HG02943 (cell line): Measurements from ENCODE around the gene REC8.

ENCODE experiments used
- ATAC-seq: cut with Tn5 transposase; IDR thresholded peaks from one replicate; pipeline ENCODE4 v1.9.1; 2021; ENCODE audit warnings: mild to moderate bottlenecking, low read depth, moderate library complexity; ENCODE audit not compliant: unreplicated experiment

The REC8 gene

GRCh38 chr14:24138396-24139271, 33.2 kb upstream of the REC8 start:
- ATAC-seq, result no peak

- no peak for ATAC-seq
Observed at GRCh38 chr14:24139272-24139934, 32.5 kb upstream of the REC8 start.

- ATAC-seq, result peak; percentile 83
Observed at GRCh38 chr14:24141097-24141880, 30.6 kb upstream of the REC8 start, which contains the start of gene EMC9. Gene EMC9 (minus strand): TSS chr14:24141591. CDS start chr14:24141304, 287 bp downstream.

- ATAC-seq, result no peak
Observed at GRCh38 chr14:24143511-24143910, 28.4 kb upstream of the REC8 start.

GRCh38 chr14:24144451-24144850, 27.4 kb upstream of the REC8 start:
- ATAC-seq, result no peak

GRCh38 chr14:24145219-24145618, 26.7 kb upstream of the REC8 start:
- no peak for ATAC-seq

GRCh38 chr14:24145690-24146452, 26.0 kb upstream of the REC8 start:
- no peak for ATAC-seq

GRCh38 chr14:24146453-24146977, 25.4 kb upstream of the REC8 start, which contains the start of gene PSME2:
Gene PSME2 (minus strand): TSS chr14:24146610. CDS start chr14:24146581, 29 bp downstream.
- peak; percentile 55 for ATAC-seq

- peak; percentile 80 for ATAC-seq
Observed at GRCh38 chr14:24146978-24147760, 24.7 kb upstream of the REC8 start, which contains the start of gene RNF31. Gene RNF31 (plus strand): TSS chr14:24147498. CDS start chr14:24147699, 201 bp downstream.

- ATAC-seq, result no peak
Observed at GRCh38 chr14:24147761-24148428, 24.0 kb upstream of the REC8 start.

- no peak for ATAC-seq
Observed at GRCh38 chr14:24149302-24149969, 22.4 kb upstream of the REC8 start.

- no peak for ATAC-seq
Observed at GRCh38 chr14:24150061-24150460, 21.8 kb upstream of the REC8 start.

- ATAC-seq, result no peak
Observed at GRCh38 chr14:24150567-24150966, 21.3 kb upstream of the REC8 start.

- no peak for ATAC-seq
Observed at GRCh38 chr14:24150993-24151392, 20.9 kb upstream of the REC8 start.

GRCh38 chr14:24151404-24152080, 20.3 kb upstream of the REC8 start:
- ATAC-seq, result no peak

- no peak for ATAC-seq
Observed at GRCh38 chr14:24155100-24155499, 16.8 kb upstream of the REC8 start.

- ATAC-seq, result no peak
Observed at GRCh38 chr14:24156840-24157239, 15.0 kb upstream of the REC8 start.
